ENCODE data around the gene GTPBP4. TPM values are rescaled to one million over a fixed set of nuclear protein-coding genes. Genes with fewer than 3 reads are reported as not detected.

Gene GTPBP4
- total and polyA plus RNA-seq, 4 donors: 9.8 to 15.1 (median 12.1) TPM

GRCh38 chr10:1044146-1044545 is 55.9 kb downstream of the GTPBP4 start:
- no peak overlapping the region for H3K9ac ChIP-seq (ENCODE audit: low read depth in 1 of 2, low read length in 2 of 2)
- H3K4me1 ChIP-seq (ENCODE audit: control insufficient read depth in 4 of 4, insufficient read depth in 4 of 4, low read length in 3 of 4): peaks cover 0 to 26% (median 12%) of the 10 kb centered on the region in 4 donors
- H3K27me3 ChIP-seq (ENCODE audit: control insufficient read depth in 4 of 4, insufficient read depth in 4 of 4, low read length in 3 of 4): no peaks in the 10 kb centered on the region
- peaks cover 5 to 36% (median 29%) of the 10 kb centered on the region in 4 donors for H3K36me3 ChIP-seq (ENCODE audit: control insufficient read depth in 4 of 4, insufficient read depth in 3 of 4, low read depth in 1 of 4, low read length in 3 of 4)
- WGBS: 77% methylated on average over 4 of the region's 4 CpGs
- DNase-seq (ENCODE audit: low spot score): no peak
- TF ChIP-seq RXRA (IDR thresholded peaks at IDR 0.05) (no peak), FOXA1 (IDR thresholded peaks at IDR 0.05) (no peak), SP1 (IDR thresholded peaks at IDR 0.05) (no peak)
- no peaks in the 10 kb centered on the region for H3K9me3 ChIP-seq (ENCODE audit: control insufficient read depth in 4 of 4, low read length in 3 of 4)
- no peak overlapping the region for H3K4me3 ChIP-seq (ENCODE audit: low read depth in 1 of 3, low read length in 3 of 3)
- peak overlapping the region; percentile 58 to 59 for H3K27ac ChIP-seq (ENCODE audit: low read depth in 1 of 2, low read length in 2 of 2)

- Histone ChIP-seq H3K4me1 (ENCODE audit: control insufficient read depth in 4 of 4, insufficient read depth in 4 of 4, low read length in 3 of 4) (peaks cover 0 to 30% (median 12%) of the 10 kb centered on the region in 4 donors), H3K36me3 (ENCODE audit: control insufficient read depth in 4 of 4, insufficient read depth in 3 of 4, low read depth in 1 of 4, low read length in 3 of 4) (peaks cover 4 to 32% (median 27%) of the 10 kb centered on the region in 4 donors), H3K9me3 (ENCODE audit: control insufficient read depth in 4 of 4, low read length in 3 of 4) (no peaks in the 10 kb centered on the region), H3K27ac (ENCODE audit: low read depth in 1 of 2, low read length in 2 of 2) (peak overlapping the region; percentile 58 to 59), H3K9ac (ENCODE audit: low read depth in 1 of 2, low read length in 2 of 2) (no peak overlapping the region), H3K4me3 (ENCODE audit: low read depth in 1 of 3, low read length in 3 of 3) (no peak overlapping the region), H3K27me3 (ENCODE audit: control insufficient read depth in 4 of 4, insufficient read depth in 4 of 4, low read length in 3 of 4) (no peaks in the 10 kb centered on the region)
- TF ChIP-seq JUND (IDR thresholded peaks at IDR 0.05): no peak
- TF ChIP-seq, protein P1, sequence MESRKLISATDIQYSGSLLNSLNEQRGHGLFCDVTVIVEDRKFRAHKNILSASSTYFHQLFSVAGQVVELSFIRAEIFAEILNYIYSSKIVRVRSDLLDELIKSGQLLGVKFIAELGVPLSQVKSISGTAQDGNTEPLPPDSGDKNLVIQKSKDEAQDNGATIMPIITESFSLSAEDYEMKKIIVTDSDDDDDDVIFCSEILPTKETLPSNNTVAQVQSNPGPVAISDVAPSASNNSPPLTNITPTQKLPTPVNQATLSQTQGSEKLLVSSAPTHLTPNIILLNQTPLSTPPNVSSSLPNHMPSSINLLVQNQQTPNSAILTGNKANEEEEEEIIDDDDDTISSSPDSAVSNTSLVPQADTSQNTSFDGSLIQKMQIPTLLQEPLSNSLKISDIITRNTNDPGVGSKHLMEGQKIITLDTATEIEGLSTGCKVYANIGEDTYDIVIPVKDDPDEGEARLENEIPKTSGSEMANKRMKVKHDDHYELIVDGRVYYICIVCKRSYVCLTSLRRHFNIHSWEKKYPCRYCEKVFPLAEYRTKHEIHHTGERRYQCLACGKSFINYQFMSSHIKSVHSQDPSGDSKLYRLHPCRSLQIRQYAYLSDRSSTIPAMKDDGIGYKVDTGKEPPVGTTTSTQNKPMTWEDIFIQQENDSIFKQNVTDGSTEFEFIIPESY (IDR thresholded peaks at IDR 0.05): no peak
- no peak for TF ChIP-seq HNF4A (conservative IDR thresholded peaks at IDR 0.05)
- no peak for TF ChIP-seq FOXA2 (IDR thresholded peaks at IDR 0.05)
- no peak for TF ChIP-seq GABPA (IDR thresholded peaks at IDR 0.05 in 1 of 2, conservative IDR thresholded peaks at IDR 0.05 in 1 of 2)
- TF ChIP-seq NR2F2 (IDR thresholded peaks at IDR 0.05): no peak
- TF ChIP-seq SP1 (IDR thresholded peaks at IDR 0.05): no peak
- no peak for TF ChIP-seq REST (IDR thresholded peaks at IDR 0.05)
- no peak for TF ChIP-seq HNF4G (IDR thresholded peaks at IDR 0.05)
- TF ChIP-seq RAD21 (IDR thresholded peaks at IDR 0.05): no peak
- TF ChIP-seq MAX (IDR thresholded peaks at IDR 0.05): no peak
- no peak for TF ChIP-seq ATF3 (IDR thresholded peaks at IDR 0.05)
- TF ChIP-seq TAF1 (conservative IDR thresholded peaks at IDR 0.05): no peak
- no peak for TF ChIP-seq YY1 (IDR thresholded peaks at IDR 0.05)
- TF ChIP-seq FOXA1 (IDR thresholded peaks at IDR 0.05): no peak
- no peak for TF ChIP-seq CTCF (IDR thresholded peaks at IDR 0.05; ENCODE audit: low read depth, low read length, missing input control)
- WGBS: 74% methylated on average over 4 of the region's 4 CpGs
- DNase-seq (ENCODE audit: low spot score): no peak
Observed at GRCh38 chr10:1044964-1045363, 56.7 kb downstream of the GTPBP4 start.
